HepG2 (cell line): Measurements from ENCODE around the gene RB1. TPM values are rescaled to one million over a fixed set of nuclear protein-coding genes. Genes with fewer than 3 reads are reported as not detected.

ENCODE experiments used
- ATAC-seq: fragments of 200-7000 bp; cut with Tn5 transposase; 3 replicates; pipeline ENCODE4 v1.9.1; 2020; ENCODE audit warnings: mild to moderate bottlenecking, moderate library complexity
- BruUV-seq: library from RNA; stranded (reverse); fragments of 400-500 nt; replicated peaks from 2 replicates; lab custom pipeline; 2021; lab: Mats Ljungman, UMichigan
- CTCF ChIA-PET: fragments of 300-600 bp; formaldehyde crosslinking; extraction: SDS; loops from one replicate; lab custom pipeline; 2021; ENCODE audit warnings: low total read pairs, inconsistent platforms, low intra/inter-chr PET ratio; lab: Yijun Ruan, JAX
- POLR2A ChIA-PET: fragments of 350-600 bp; sonication (Branson Sonifier 250); formaldehyde crosslinking; loops from one replicate; lab custom pipeline; 2020; ENCODE audit warnings: antibody characterized with exemption, inconsistent platforms; lab: Yijun Ruan, JAX
- DNase-seq: peaks from one replicate; pipeline ENCODE4 v3.0.0-alpha.2; 2015; ENCODE audit warnings: low spot score
- FAIRE-seq: peaks from 3 replicates; lab custom pipeline; 2011; peaks lifted over from hg19 to GRCh38; lab: Jason Lieb, UNC
- H2AFZ ChIP-seq: one replicate; pipeline ENCODE4 v1.6.1; 2011; ENCODE audit warnings: low read length, inconsistent platforms
- H3K27ac ChIP-seq: fragments of 300-600 bp; 3 replicates; pipeline ENCODE4 v1.8.0; 2011; ENCODE audit warnings: mixed run types, mild to moderate bottlenecking, mixed read lengths, low read length, inconsistent platforms; ENCODE audit not compliant: insufficient read depth; ENCODE audit errors: extremely low read length
- H3K27me3 ChIP-seq, 2 experiments: fragments of 200-600 bp in 1 of 2; 2 replicates in 1 of 2; 3 replicates in 1 of 2; pipeline versions ENCODE4 v1.6.0 to v1.8.0; 2011; ENCODE audit warnings: low read length in 2 of 2, mild to moderate bottlenecking in 2 of 2, moderate library complexity in 2 of 2, inconsistent platforms in 1 of 2; ENCODE audit not compliant: insufficient read depth in 2 of 2, control insufficient read depth in 1 of 2
- H3K36me3 ChIP-seq, 2 experiments: fragments of 200-600 bp in 1 of 2; replicated peaks in 1 of 2; 2 replicates in 1 of 2; 3 replicates in 1 of 2; pipeline versions ENCODE4 v1.5.1 to v1.8.0; 2011; ENCODE audit warnings: low read length in 2 of 2, inconsistent platforms in 1 of 2; ENCODE audit not compliant: insufficient read depth in 2 of 2, control insufficient read depth in 1 of 2
- H3K4me1 ChIP-seq: 2 replicates; pipeline ENCODE4 v1.5.1; 2012; ENCODE audit warnings: low read length, inconsistent platforms; ENCODE audit not compliant: insufficient read depth
- H3K4me2 ChIP-seq: 2 replicates; pipeline ENCODE4 v1.6.0; 2011; ENCODE audit warnings: low read depth, low read length, inconsistent platforms
- H3K4me3 ChIP-seq, 3 experiments: fragments of 200-600 bp in 1 of 3; sonication (generic), shearing (Covaris generic) in 1 of 3; replicated peaks in 1 of 3; 2 replicates each; pipeline ENCODE4 v1.5.1; 2011 to 2016; ENCODE audit warnings: low read length in 3 of 3, inconsistent platforms in 2 of 3, low read depth in 2 of 3, mild to moderate bottlenecking in 2 of 3, control low read depth in 1 of 3, mixed read lengths in 1 of 3; ENCODE audit not compliant: insufficient read depth in 1 of 3
- H3K79me2 ChIP-seq: one replicate; pipeline ENCODE4 v1.6.1; 2011; ENCODE audit warnings: low read length, inconsistent platforms; ENCODE audit not compliant: insufficient read depth
- H3K9ac ChIP-seq: 2 replicates; pipeline ENCODE4 v1.6.0; 2011; ENCODE audit warnings: mild to moderate bottlenecking, low read depth, low read length, inconsistent platforms; ENCODE audit not compliant: insufficient read depth
- H3K9me3 ChIP-seq: 2 replicates; pipeline ENCODE4 v1.5.1; 2012; ENCODE audit warnings: mild to moderate bottlenecking, low read length
- H4K20me1 ChIP-seq: 2 replicates; pipeline ENCODE4 v1.6.0; 2011; ENCODE audit warnings: inconsistent platforms, mild to moderate bottlenecking, low read length, moderate library complexity; ENCODE audit not compliant: insufficient read depth
- AHDC1 ChIP-seq: sonication (generic); formaldehyde crosslinking; IDR thresholded peaks from 2 replicates; pipeline ENCODE4 v1.5.1; 2020; ENCODE audit warnings: mild to moderate bottlenecking, missing genetic modification reagents, borderline replicate concordance
- DNMT1 ChIP-seq: sonication (generic); formaldehyde crosslinking; IDR thresholded peaks from 2 replicates; pipeline ENCODE4 v1.5.1; 2020; ENCODE audit warnings: mild to moderate bottlenecking, missing genetic modification reagents
- ERF ChIP-seq: IDR thresholded peaks from 2 replicates; pipeline ENCODE4 v1.6.1; 2018; ENCODE audit warnings: missing biosample characterization, missing genetic modification reagents
- HES4 ChIP-seq: sonication (generic); formaldehyde crosslinking; IDR thresholded peaks from 2 replicates; pipeline ENCODE4 v1.9.0; 2021; ENCODE audit warnings: mild to moderate bottlenecking, missing genetic modification reagents, borderline replicate concordance
- MATR3 ChIP-seq: sonication (generic); formaldehyde crosslinking; IDR thresholded peaks from 2 replicates; pipeline ENCODE4 v1.4.0; 2020; ENCODE audit warnings: missing genetic modification reagents
- MXD4 ChIP-seq: IDR thresholded peaks from 2 replicates; pipeline ENCODE4 v1.6.1; 2016; ENCODE audit warnings: mild to moderate bottlenecking, missing biosample characterization, missing genetic modification reagents
- SIX1 ChIP-seq: sonication (generic); formaldehyde crosslinking; IDR thresholded peaks from 2 replicates; pipeline ENCODE4 v1.4.0; 2020; ENCODE audit warnings: missing genetic modification reagents, borderline replicate concordance
- SNAPC5 ChIP-seq: sonication (generic); formaldehyde crosslinking; IDR thresholded peaks from 2 replicates; pipeline ENCODE4 v1.8.1; 2023; ENCODE audit warnings: mild to moderate bottlenecking, missing genetic modification reagents, borderline replicate concordance
- TAF1 ChIP-seq: sonication (generic); formaldehyde crosslinking; IDR thresholded peaks from 2 replicates; pipeline ENCODE4 v1.4.0; 2020; ENCODE audit warnings: missing genetic modification reagents
- THAP11 ChIP-seq: IDR thresholded peaks from 2 replicates; pipeline ENCODE4 v1.6.1; 2016; ENCODE audit warnings: missing biosample characterization, missing genetic modification reagents
- TRIM22 ChIP-seq: fragments of 450-650 bp; IDR thresholded peaks from 2 replicates; pipeline ENCODE4 v1.6.1; 2017
- ZFP41 ChIP-seq: sonication (generic); formaldehyde crosslinking; IDR thresholded peaks from 2 replicates; pipeline ENCODE4 v1.4.0; 2020; ENCODE audit warnings: mild to moderate bottlenecking, missing genetic modification reagents, borderline replicate concordance
- ZFX ChIP-seq: sonication (generic); formaldehyde crosslinking; IDR thresholded peaks from 2 replicates; pipeline ENCODE4 v1.4.0; 2020; ENCODE audit warnings: mild to moderate bottlenecking, low read depth, missing genetic modification reagents, moderate library complexity
- ZNF430 ChIP-seq: sonication (generic); formaldehyde crosslinking; IDR thresholded peaks from 2 replicates; pipeline ENCODE4 v1.9.0; 2021; ENCODE audit warnings: mild to moderate bottlenecking, missing genetic modification reagents
- ZNF431 ChIP-seq: sonication (generic); formaldehyde crosslinking; IDR thresholded peaks from 2 replicates; pipeline ENCODE4 v1.9.0; 2022; ENCODE audit warnings: missing genetic modification reagents, low read depth, mild to moderate bottlenecking, borderline replicate concordance
- ZNF768 ChIP-seq: sonication (generic); formaldehyde crosslinking; IDR thresholded peaks from 2 replicates; pipeline ENCODE4 v1.4.0; 2020; ENCODE audit warnings: missing genetic modification reagents
- ZNF770 ChIP-seq: sonication (generic); formaldehyde crosslinking; IDR thresholded peaks from 2 replicates; pipeline ENCODE4 v1.5.0; 2020; ENCODE audit warnings: mild to moderate bottlenecking, missing genetic modification reagents
- ZNF788 ChIP-seq: sonication (generic); formaldehyde crosslinking; IDR thresholded peaks from 2 replicates; pipeline ENCODE4 v1.5.0; 2020; ENCODE audit warnings: mild to moderate bottlenecking, missing genetic modification reagents, borderline replicate concordance
- WGBS: methylation state at CpG from one replicate; pipeline ENCODE4 v1.1.6; 2017; ENCODE audit warnings: low lambda C conversion rate; 5-methylcytosine and 5-hydroxymethylcytosine counted together
- in situ Hi-C: cut with HindIII; loops from 2 replicates; pipeline ENCODE4 v1.10.0; 2017; ENCODE audit warnings: low pct_unique_long_range_greater_than_20kb; ENCODE audit not compliant: extremely low pct_ligation_motif_present
- intact Hi-C: fragments of 100-400 bp; cut with micrococcal nuclease; formaldehyde crosslinking; loops from one replicate; pipeline ENCODE4 v1.10.0; 2022; ENCODE audit not compliant: unreplicated experiment
- polyA plus RNA-seq, 8 experiments: library from polyadenylated mRNA; depleted of rRNA in 3 of 8; stranded (reverse) in 7 of 8; unstranded in 1 of 8; fragments of >200 nt; fragmentation: Illumina TruSeq in 4 of 8; extraction: Trizol in 4 of 8; gene quantifications; 2 replicates each; pipeline versions ENCODE4 v1.2.1 to v1.2.3, GENCODE V29; 2011 to 2016; ENCODE audit warnings: low read depth in 4 of 8, missing spikeins in 1 of 8, mixed read lengths in 1 of 8; ENCODE audit not compliant: insufficient read depth in 1 of 8
- total RNA-seq, 5 experiments: library from RNA; depleted of rRNA; stranded (reverse); fragments of >200 nt; fragmentation: Illumina TruSeq; extraction: Trizol; gene quantifications; 2 replicates each; pipeline ENCODE4 v1.2.3, GENCODE V29; 2016; ENCODE audit warnings: low read depth in 1 of 5

RB1 gene
- total and polyA plus RNA-seq, 2 of the 13 experiments (the other 11 are each of a cell fraction or from before 2014, with no cell fraction given): 15.6 to 23.7 TPM

- ChIA-PET CTCF (no interaction called here), POLR2A (no interaction called here)
- ATAC-seq: no peak
- in situ Hi-C loops: no loop called here
- intact Hi-C loops: no loop called here
- Histone ChIP-seq H3K27me3 (no peaks in the 10 kb centered on the region), H3K36me3 (no peaks in the 10 kb centered on the region), H3K9ac (no peak overlapping the region), H3K27ac (no peak overlapping the region), H3K4me3 (no peak overlapping the region), H2AFZ (no peak overlapping the region), H3K4me2 (no peak overlapping the region), H4K20me1 (no peaks in the 10 kb centered on the region), H3K4me1 (no peaks in the 10 kb centered on the region), H3K9me3 (no peaks in the 10 kb centered on the region), H3K79me2 (no peaks in the 10 kb centered on the region)
- no peak for FAIRE-seq
- DNase-seq: no peak
- WGBS: 31% methylated on average over 2 of the region's 2 CpGs
- BruUV-seq: no TSS peak
- TF ChIP-seq TAF1 (CRISPR knock-in tag): no peak
- no peak for TF ChIP-seq MXD4
- no peak for TF ChIP-seq SNAPC5 (CRISPR knock-in tag)
- no peak for TF ChIP-seq ZFP41 (CRISPR knock-in tag)
- TF ChIP-seq DNMT1 (CRISPR knock-in tag): no peak
- no peak for TF ChIP-seq HES4 (CRISPR knock-in tag)
- TF ChIP-seq AHDC1 (CRISPR knock-in tag): no peak
- no peak for TF ChIP-seq ZNF788 (CRISPR knock-in tag)
- no peak for TF ChIP-seq ERF (CRISPR knock-in tag)
- TF ChIP-seq TRIM22: no peak
- TF ChIP-seq ZNF770 (CRISPR knock-in tag): no peak
- no peak for TF ChIP-seq ZNF431 (CRISPR knock-in tag)
- no peak for TF ChIP-seq MATR3
- no peak for TF ChIP-seq ZNF768
- TF ChIP-seq ZFX (CRISPR knock-in tag): no peak
- no peak for TF ChIP-seq THAP11 (CRISPR knock-in tag)
- TF ChIP-seq ZNF430: no peak
- TF ChIP-seq SIX1 (CRISPR knock-in tag): no peak
Observed at GRCh38 chr13:48278806-48279205, 24.7 kb upstream of the RB1 start.
